ENCODE measurements around the gene CPAMD8. TPM values are rescaled to one million over a fixed set of nuclear protein-coding genes. Genes with fewer than 3 reads are reported as not detected.

Gene CPAMD8
- total RNA-seq (2.3 TPM), polyA plus RNA-seq (under 1 TPM in 3 of 4 donors, not detected in 1; 0.03 to 0.65 (median 0.06) TPM)

DNA sequence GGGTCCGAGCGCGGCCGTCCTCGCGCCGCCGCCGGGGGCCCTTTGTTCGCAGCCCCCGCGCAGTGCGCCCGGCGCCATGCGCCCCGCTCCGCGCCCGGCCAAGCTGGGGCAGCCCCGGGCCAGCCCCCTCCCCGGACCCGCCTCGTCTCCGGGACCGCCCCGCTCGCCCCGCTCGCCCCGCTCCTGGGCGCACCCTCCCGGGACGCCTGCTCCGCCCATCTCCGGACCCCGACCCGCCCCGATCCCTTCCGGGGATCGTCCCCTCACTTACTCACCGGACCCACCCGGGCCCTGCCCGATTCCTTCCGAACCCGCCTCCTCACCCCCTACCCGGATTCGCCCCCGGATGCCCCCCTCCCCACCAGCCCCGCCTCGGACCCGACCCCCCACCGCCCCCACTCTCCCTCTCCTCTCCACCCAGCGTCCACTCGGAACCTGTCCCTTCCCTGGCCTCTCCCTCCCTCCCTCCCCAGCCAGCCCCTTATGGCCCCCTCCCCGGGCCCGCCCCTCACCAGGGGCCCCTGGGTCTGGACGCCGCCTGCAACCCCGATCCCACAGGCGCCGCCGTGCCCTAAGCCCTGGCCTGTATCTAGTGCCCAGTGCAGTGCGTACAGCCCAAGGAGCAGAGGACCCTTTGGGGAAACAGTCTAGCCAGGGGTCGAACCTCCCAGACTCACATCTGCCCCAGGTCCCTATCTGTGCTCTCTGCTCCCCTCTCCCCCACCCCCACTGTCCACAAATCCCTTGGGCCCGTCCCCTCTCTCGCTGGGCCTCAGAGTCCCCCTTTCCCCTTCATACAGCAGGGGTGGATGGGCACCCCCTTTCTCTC is at the start of gene CPAMD8:
TSS of gene CPAMD8 (minus strand) at position 105 of the 829 bp plus-strand sequence. CDS start 168 bp downstream, outside the sequence.
- Mint-ChIP-seq H3K27me3 (peaks cover 55% of the 10 kb centered on the region), H3K9me3 (peaks cover 0 to 26% (median 6%) of the 10 kb centered on the region in 7 donors), H3K4me1 (peaks cover 0 to 12% (median 2%) of the 10 kb centered on the region in 4 donors), H3K27ac (no peak within 1 kb of the TSS), H3K4me3 (peak within 1 kb of the TSS; percentile 39 to 84 (median 80)), H3K36me3 (peaks cover 14% of the 10 kb centered on the region)
- ATAC-seq (ENCODE audit: low read depth in 2 of 2): no peak
- Histone ChIP-seq H3K4me1 (ENCODE audit: control insufficient read depth, insufficient read depth, low read length, poor library complexity, severe bottlenecking) (peaks cover 8% of the 10 kb centered on the region), H3K27ac (ENCODE audit: insufficient read depth, low read length, poor library complexity, severe bottlenecking) (no peak within 1 kb of the TSS), H3K9me3 (ENCODE audit: control insufficient read depth in 2 of 2, low read length in 2 of 2) (peaks cover 12 to 20% of the 10 kb centered on the region in 2 experiments), H3K27me3 (ENCODE audit: control insufficient read depth, insufficient read depth, low read length) (peaks cover 11% of the 10 kb centered on the region), H3K36me3 (ENCODE audit: control insufficient read depth, insufficient read depth, low read length) (no peaks in the 10 kb centered on the region), H3K4me3 (ENCODE audit: low read depth, low read length) (no peak within 1 kb of the TSS)
- no peak for DNase-seq

GRCh38 chr19:17075864-17076542 is 49.4 kb upstream of the CPAMD8 start:
- H3K27me3 ChIP-seq (ENCODE audit: control insufficient read depth, insufficient read depth, low read length): no peaks in the 10 kb centered on the region
- H3K9me3 ChIP-seq (ENCODE audit: control insufficient read depth in 2 of 2, low read length in 2 of 2): no peaks in the 10 kb centered on the region
- Mint-ChIP-seq H3K4me1 (peaks cover 11 to 72% (median 45%) of the 10 kb centered on the region in 4 donors), H3K4me3 (peak overlapping the region; percentile 90 to 100 (median 98)), H3K27me3 (no peaks in the 10 kb centered on the region), H3K9me3 (peaks cover 0 to 1% (median 0%) of the 10 kb centered on the region in 7 donors), H3K27ac (peak overlapping the region; percentile 72 to 96 (median 93)), H3K36me3 (peaks cover 11% of the 10 kb centered on the region)
- H3K27ac ChIP-seq (ENCODE audit: insufficient read depth, low read length, poor library complexity, severe bottlenecking): peak overlapping the region; percentile 74
- peaks cover 56% of the 10 kb centered on the region for H3K4me1 ChIP-seq (ENCODE audit: control insufficient read depth, insufficient read depth, low read length, poor library complexity, severe bottlenecking)
- peak overlapping the region; percentile 76 for H3K4me3 ChIP-seq (ENCODE audit: low read depth, low read length)
- DNase-seq: peak; percentile 44 to 73 (median 57)
- no peak for ATAC-seq (ENCODE audit: low read depth in 2 of 2)
- H3K36me3 ChIP-seq (ENCODE audit: control insufficient read depth, insufficient read depth, low read length): peaks cover 8% of the 10 kb centered on the region

DNA sequence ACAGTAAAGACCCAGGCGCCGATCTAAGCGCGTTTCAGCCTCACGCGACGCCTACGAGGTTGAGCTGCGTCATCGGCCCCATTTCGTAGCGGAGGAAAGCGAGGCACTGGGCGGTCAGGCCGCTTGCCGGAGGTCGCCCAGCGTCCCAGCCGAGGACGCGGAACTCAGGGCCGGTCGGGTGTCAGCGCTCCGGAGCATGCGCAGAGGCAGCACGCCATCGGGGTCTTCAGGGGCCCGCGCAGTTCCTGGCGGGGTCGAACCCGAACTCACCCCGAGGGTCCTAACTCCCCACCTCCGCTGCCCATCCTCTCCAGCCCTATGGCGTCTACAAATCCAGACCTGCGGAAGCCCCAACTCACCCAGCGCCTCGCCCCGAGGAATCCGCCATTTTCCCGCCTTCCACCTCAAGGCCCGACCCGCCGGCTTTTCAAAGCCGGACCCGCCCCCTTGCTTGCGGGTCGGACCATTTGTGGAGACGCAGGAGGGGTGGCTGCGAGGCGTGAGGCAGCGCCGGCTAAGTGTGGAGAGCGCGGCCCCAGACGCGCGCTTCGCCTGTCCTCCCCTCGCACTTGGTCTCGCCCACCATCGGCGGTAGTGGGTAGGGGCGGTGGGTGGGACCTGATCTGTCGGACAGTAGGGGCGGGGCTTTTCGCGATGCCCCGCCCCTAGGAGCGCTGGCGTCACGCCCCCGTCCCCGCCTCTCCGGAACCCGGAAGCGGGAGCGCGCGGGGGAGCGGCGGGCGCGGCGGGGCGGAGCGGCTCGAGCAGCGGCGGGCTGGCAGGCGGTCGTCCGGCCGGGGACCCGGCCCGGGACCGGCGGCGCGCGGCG is 48.6 kb upstream of the CPAMD8 start, which contains the start of the genes HAUS8 and MYO9B:
TSS of gene HAUS8 (minus strand) at position 418 of the 829 bp plus-strand sequence. CDS start at position 388, 30 bp downstream.
TSS of gene MYO9B (plus strand) at position 743 of the 829 bp plus-strand sequence. CDS start 25,941 bp downstream, outside the sequence.
- Histone ChIP-seq H3K9me3 (ENCODE audit: control insufficient read depth in 2 of 2, low read length in 2 of 2) (no peaks in the 10 kb centered on the region), H3K36me3 (ENCODE audit: control insufficient read depth, insufficient read depth, low read length) (peaks cover 13% of the 10 kb centered on the region), H3K4me1 (ENCODE audit: control insufficient read depth, insufficient read depth, low read length, poor library complexity, severe bottlenecking) (peaks cover 53% of the 10 kb centered on the region), H3K27me3 (ENCODE audit: control insufficient read depth, insufficient read depth, low read length) (no peaks in the 10 kb centered on the region), H3K4me3 (ENCODE audit: low read depth, low read length) (peak within 1 kb of the TSS; percentile 94), H3K27ac (ENCODE audit: insufficient read depth, low read length, poor library complexity, severe bottlenecking) (peak within 1 kb of the TSS; percentile 94)
- Mint-ChIP-seq H3K4me1 (peaks cover 9 to 74% (median 47%) of the 10 kb centered on the region in 4 donors), H3K4me3 (peak within 1 kb of the TSS; percentile 90 to 100 (median 98)), H3K27me3 (no peaks in the 10 kb centered on the region), H3K36me3 (peaks cover 17% of the 10 kb centered on the region), H3K27ac (peak within 1 kb of the TSS; percentile 93 to 99 (median 96)), H3K9me3 (peaks cover 0 to 1% (median 0%) of the 10 kb centered on the region in 7 donors)
- peak; percentile 99 to 100 (median 100) for DNase-seq
- peak; percentile 89 to 93 for ATAC-seq (ENCODE audit: low read depth in 2 of 2)

DNA sequence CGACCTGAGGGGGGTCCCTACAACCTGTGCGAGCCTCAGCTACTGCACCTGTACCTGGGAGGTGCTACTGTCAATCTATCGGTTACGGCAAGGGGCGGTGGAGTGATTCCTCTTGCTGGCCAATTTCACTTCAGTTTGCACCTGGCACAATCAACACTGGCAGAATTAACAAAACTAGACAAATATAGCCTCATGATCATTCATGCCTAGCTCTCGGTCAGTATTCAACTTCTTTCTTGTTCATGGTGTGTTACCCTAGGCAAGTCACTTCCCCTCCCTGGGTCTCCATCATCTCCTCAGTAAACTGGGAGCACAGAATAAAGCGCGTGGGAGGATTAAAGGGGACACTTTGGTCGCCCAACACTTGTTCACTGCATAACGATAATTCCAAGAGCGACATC is 48.0 kb upstream of the CPAMD8 start:
- Histone ChIP-seq H3K36me3 (ENCODE audit: control insufficient read depth, insufficient read depth, low read length) (peaks cover 16% of the 10 kb centered on the region), H3K27ac (ENCODE audit: insufficient read depth, low read length, poor library complexity, severe bottlenecking) (peak overlapping the region; percentile 94), H3K27me3 (ENCODE audit: control insufficient read depth, insufficient read depth, low read length) (no peaks in the 10 kb centered on the region), H3K4me1 (ENCODE audit: control insufficient read depth, insufficient read depth, low read length, poor library complexity, severe bottlenecking) (peaks cover 47% of the 10 kb centered on the region), H3K4me3 (ENCODE audit: low read depth, low read length) (peak overlapping the region; percentile 94), H3K9me3 (ENCODE audit: control insufficient read depth in 2 of 2, low read length in 2 of 2) (no peaks in the 10 kb centered on the region)
- Mint-ChIP-seq H3K4me1 (peaks cover 5 to 72% (median 43%) of the 10 kb centered on the region in 4 donors), H3K4me3 (peak overlapping the region; percentile 90 to 98 (median 98)), H3K27me3 (no peaks in the 10 kb centered on the region), H3K9me3 (peaks cover 0 to 1% (median 0%) of the 10 kb centered on the region in 7 donors), H3K27ac (peak overlapping the region; percentile 93 to 99 (median 96)), H3K36me3 (peaks cover 21% of the 10 kb centered on the region)
- no peak for ATAC-seq (ENCODE audit: low read depth in 2 of 2)
- DNase-seq: no peak

- ATAC-seq (ENCODE audit: low read depth in 2 of 2) (no peak), DNase-seq (peak in 2 of 3 donors; percentile 17 to 29)
- H3K4me1 ChIP-seq (ENCODE audit: control insufficient read depth, insufficient read depth, low read length, poor library complexity, severe bottlenecking): peaks cover 41% of the 10 kb centered on the region
- H3K4me1 Mint-ChIP-seq: peaks cover 1 to 67% (median 37%) of the 10 kb centered on the region in 4 donors
- peak overlapping the region; percentile 94 for H3K4me3 ChIP-seq (ENCODE audit: low read depth, low read length)
- peaks cover 17% of the 10 kb centered on the region for H3K36me3 ChIP-seq (ENCODE audit: control insufficient read depth, insufficient read depth, low read length)
- H3K27ac Mint-ChIP-seq: peak overlapping the region; percentile 43 to 99 (median 93)
- H3K27me3 ChIP-seq (ENCODE audit: control insufficient read depth, insufficient read depth, low read length): no peaks in the 10 kb centered on the region
- H3K4me3 Mint-ChIP-seq: peak overlapping the region; percentile 90 to 98 (median 98)
- H3K9me3 ChIP-seq (ENCODE audit: control insufficient read depth in 2 of 2, low read length in 2 of 2): no peaks in the 10 kb centered on the region
- H3K27me3 Mint-ChIP-seq: no peaks in the 10 kb centered on the region
- H3K36me3 Mint-ChIP-seq: peaks cover 21% of the 10 kb centered on the region
- peaks cover 0 to 1% (median 0%) of the 10 kb centered on the region in 7 donors for H3K9me3 Mint-ChIP-seq
- peak overlapping the region; percentile 94 for H3K27ac ChIP-seq (ENCODE audit: insufficient read depth, low read length, poor library complexity, severe bottlenecking)
Measured at GRCh38 chr19:17073869-17074633, 47.4 kb upstream of the CPAMD8 start.

DNA sequence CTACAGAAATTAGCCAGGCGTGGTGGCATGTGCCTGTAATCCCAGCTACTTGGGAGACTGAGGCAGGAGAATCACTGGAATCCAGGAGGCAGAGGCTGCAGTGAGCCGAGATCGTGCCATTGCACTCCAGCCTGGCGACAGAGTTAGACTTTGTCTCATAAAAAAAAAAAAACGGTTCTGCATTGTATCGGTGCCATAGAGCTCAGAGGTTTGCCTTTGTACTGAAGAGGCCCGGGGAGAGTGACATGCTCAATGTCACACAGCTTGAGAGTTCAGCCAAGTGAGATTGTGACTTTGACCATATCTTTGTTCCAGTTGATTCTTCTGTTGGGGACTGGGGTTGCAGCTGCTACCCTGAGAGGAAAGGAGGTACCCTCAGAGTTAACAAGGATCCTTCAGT is 44.3 kb upstream of the CPAMD8 start:
- Histone ChIP-seq H3K36me3 (ENCODE audit: control insufficient read depth, insufficient read depth, low read length) (peaks cover 26% of the 10 kb centered on the region), H3K9me3 (ENCODE audit: control insufficient read depth in 2 of 2, low read length in 2 of 2) (no peaks in the 10 kb centered on the region), H3K4me1 (ENCODE audit: control insufficient read depth, insufficient read depth, low read length, poor library complexity, severe bottlenecking) (peaks cover 14% of the 10 kb centered on the region), H3K27ac (ENCODE audit: insufficient read depth, low read length, poor library complexity, severe bottlenecking) (no peak overlapping the region), H3K4me3 (ENCODE audit: low read depth, low read length) (no peak overlapping the region), H3K27me3 (ENCODE audit: control insufficient read depth, insufficient read depth, low read length) (no peaks in the 10 kb centered on the region)
- ATAC-seq (ENCODE audit: low read depth in 2 of 2) (no peak), DNase-seq (no peak)
- Mint-ChIP-seq H3K27ac (peak overlapping the region in 1 of 3 donors; percentile 6), H3K27me3 (no peaks in the 10 kb centered on the region), H3K36me3 (peaks cover 28% of the 10 kb centered on the region), H3K4me3 (peak overlapping the region in 2 of 4 donors; percentile 16 to 90), H3K4me1 (peaks cover 7 to 50% (median 28%) of the 10 kb centered on the region in 4 donors), H3K9me3 (no peaks in the 10 kb centered on the region)
